HepG2 (cell line): ENCODE results near the gene NCOR2. TPM values are rescaled to one million over a fixed set of nuclear protein-coding genes. Genes with fewer than 3 reads are reported as not detected.

Source experiments
- ATAC-seq: fragments of 200-7000 bp; cut with Tn5 transposase; 3 replicates; pipeline ENCODE4 v1.9.1; 2020; ENCODE audit warnings: mild to moderate bottlenecking, moderate library complexity
- BruUV-seq: library from RNA; stranded (reverse); fragments of 400-500 nt; replicated peaks from 2 replicates; lab custom pipeline; 2021; lab: Mats Ljungman, UMichigan
- CTCF ChIA-PET: fragments of 300-600 bp; formaldehyde crosslinking; extraction: SDS; loops from one replicate; lab custom pipeline; 2021; ENCODE audit warnings: low total read pairs, inconsistent platforms, low intra/inter-chr PET ratio; lab: Yijun Ruan, JAX
- POLR2A ChIA-PET: fragments of 350-600 bp; sonication (Branson Sonifier 250); formaldehyde crosslinking; loops from one replicate; lab custom pipeline; 2020; ENCODE audit warnings: antibody characterized with exemption, inconsistent platforms; lab: Yijun Ruan, JAX
- DNase-seq: peaks from one replicate; pipeline ENCODE4 v3.0.0-alpha.2; 2015; ENCODE audit warnings: low spot score
- FAIRE-seq: peaks from 3 replicates; lab custom pipeline; 2011; peaks lifted over from hg19 to GRCh38; lab: Jason Lieb, UNC
- H2AFZ ChIP-seq: one replicate; pipeline ENCODE4 v1.6.1; 2011; ENCODE audit warnings: low read length, inconsistent platforms
- H3K27ac ChIP-seq: fragments of 300-600 bp; 3 replicates; pipeline ENCODE4 v1.8.0; 2011; ENCODE audit warnings: mixed run types, mild to moderate bottlenecking, mixed read lengths, low read length, inconsistent platforms; ENCODE audit not compliant: insufficient read depth; ENCODE audit errors: extremely low read length
- H3K27me3 ChIP-seq, 2 experiments: fragments of 200-600 bp in 1 of 2; 2 replicates in 1 of 2; 3 replicates in 1 of 2; pipeline versions ENCODE4 v1.6.0 to v1.8.0; 2011; ENCODE audit warnings: low read length in 2 of 2, mild to moderate bottlenecking in 2 of 2, moderate library complexity in 2 of 2, inconsistent platforms in 1 of 2; ENCODE audit not compliant: insufficient read depth in 2 of 2, control insufficient read depth in 1 of 2
- H3K36me3 ChIP-seq, 2 experiments: fragments of 200-600 bp in 1 of 2; replicated peaks in 1 of 2; 2 replicates in 1 of 2; 3 replicates in 1 of 2; pipeline versions ENCODE4 v1.5.1 to v1.8.0; 2011; ENCODE audit warnings: low read length in 2 of 2, inconsistent platforms in 1 of 2; ENCODE audit not compliant: insufficient read depth in 2 of 2, control insufficient read depth in 1 of 2
- H3K4me1 ChIP-seq: 2 replicates; pipeline ENCODE4 v1.5.1; 2012; ENCODE audit warnings: low read length, inconsistent platforms; ENCODE audit not compliant: insufficient read depth
- H3K4me2 ChIP-seq: 2 replicates; pipeline ENCODE4 v1.6.0; 2011; ENCODE audit warnings: low read depth, low read length, inconsistent platforms
- H3K4me3 ChIP-seq, 3 experiments: fragments of 200-600 bp in 1 of 3; sonication (generic), shearing (Covaris generic) in 1 of 3; replicated peaks in 1 of 3; 2 replicates each; pipeline ENCODE4 v1.5.1; 2011 to 2016; ENCODE audit warnings: low read length in 3 of 3, inconsistent platforms in 2 of 3, low read depth in 2 of 3, mild to moderate bottlenecking in 2 of 3, control low read depth in 1 of 3, mixed read lengths in 1 of 3; ENCODE audit not compliant: insufficient read depth in 1 of 3
- H3K79me2 ChIP-seq: one replicate; pipeline ENCODE4 v1.6.1; 2011; ENCODE audit warnings: low read length, inconsistent platforms; ENCODE audit not compliant: insufficient read depth
- H3K9ac ChIP-seq: 2 replicates; pipeline ENCODE4 v1.6.0; 2011; ENCODE audit warnings: mild to moderate bottlenecking, low read depth, low read length, inconsistent platforms; ENCODE audit not compliant: insufficient read depth
- H3K9me3 ChIP-seq: 2 replicates; pipeline ENCODE4 v1.5.1; 2012; ENCODE audit warnings: mild to moderate bottlenecking, low read length
- H4K20me1 ChIP-seq: 2 replicates; pipeline ENCODE4 v1.6.0; 2011; ENCODE audit warnings: inconsistent platforms, mild to moderate bottlenecking, low read length, moderate library complexity; ENCODE audit not compliant: insufficient read depth
- NR2F1 ChIP-seq, 2 experiments: fragments of 450-650 bp in 1 of 2; formaldehyde crosslinking in 1 of 2; IDR thresholded peaks; 2 replicates each; pipeline versions ENCODE4 v1.5.0 to v1.6.1; 2016 to 2020; ENCODE audit warnings: mild to moderate bottlenecking in 1 of 2, missing compliant biosample characterization in 1 of 2, missing genetic modification reagents in 1 of 2, moderate library complexity in 1 of 2
- XBP1 ChIP-seq: sonication (generic); formaldehyde crosslinking; IDR thresholded peaks from 2 replicates; pipeline ENCODE4 v1.5.0; 2020; ENCODE audit warnings: missing genetic modification reagents
- ZNF33B ChIP-seq: sonication (generic); formaldehyde crosslinking; IDR thresholded peaks from 2 replicates; pipeline ENCODE4 v1.5.1; 2020; ENCODE audit warnings: mild to moderate bottlenecking, missing genetic modification reagents
- ZNF354B ChIP-seq: sonication (generic); formaldehyde crosslinking; IDR thresholded peaks from 2 replicates; pipeline ENCODE4 v1.8.0; 2022; ENCODE audit warnings: mild to moderate bottlenecking, missing genetic modification reagents
- ZNF441 ChIP-seq: sonication (generic); formaldehyde crosslinking; IDR thresholded peaks from 2 replicates; pipeline ENCODE4 v1.7.0; 2021; ENCODE audit warnings: missing genetic modification reagents, borderline replicate concordance
- ZNF737 ChIP-seq: sonication (generic); formaldehyde crosslinking; IDR thresholded peaks from 2 replicates; pipeline ENCODE4 v1.5.0; 2020; ENCODE audit warnings: missing genetic modification reagents, mild to moderate bottlenecking, borderline replicate concordance
- WGBS: methylation state at CpG from one replicate; pipeline ENCODE4 v1.1.6; 2017; ENCODE audit warnings: low lambda C conversion rate; 5-methylcytosine and 5-hydroxymethylcytosine counted together
- in situ Hi-C: cut with HindIII; loops from 2 replicates; pipeline ENCODE4 v1.10.0; 2017; ENCODE audit warnings: low pct_unique_long_range_greater_than_20kb; ENCODE audit not compliant: extremely low pct_ligation_motif_present
- intact Hi-C: fragments of 100-400 bp; cut with micrococcal nuclease; formaldehyde crosslinking; loops from one replicate; pipeline ENCODE4 v1.10.0; 2022; ENCODE audit not compliant: unreplicated experiment
- polyA plus RNA-seq, 8 experiments: library from polyadenylated mRNA; depleted of rRNA in 3 of 8; stranded (reverse) in 7 of 8; unstranded in 1 of 8; fragments of >200 nt; fragmentation: Illumina TruSeq in 4 of 8; extraction: Trizol in 4 of 8; gene quantifications; 2 replicates each; pipeline versions ENCODE4 v1.2.1 to v1.2.3, GENCODE V29; 2011 to 2016; ENCODE audit warnings: low read depth in 4 of 8, missing spikeins in 1 of 8, mixed read lengths in 1 of 8; ENCODE audit not compliant: insufficient read depth in 1 of 8
- total RNA-seq, 5 experiments: library from RNA; depleted of rRNA; stranded (reverse); fragments of >200 nt; fragmentation: Illumina TruSeq; extraction: Trizol; gene quantifications; 2 replicates each; pipeline ENCODE4 v1.2.3, GENCODE V29; 2016; ENCODE audit warnings: low read depth in 1 of 5
- TF ChIP-seq, protein P1 (sequence below): sonication (generic); formaldehyde crosslinking; IDR thresholded peaks from 2 replicates; pipeline ENCODE4 v1.4.0; 2020; ENCODE audit warnings: mild to moderate bottlenecking, missing genetic modification reagents
- TF ChIP-seq, protein P2 (sequence below), 2 experiments: sonication (generic) in 1 of 2; formaldehyde crosslinking in 1 of 2; IDR thresholded peaks; 2 replicates each; pipeline versions ENCODE4 v1.6.1 to v1.9.0; 2014 to 2022; ENCODE audit warnings: antibody characterized with exemption in 1 of 2, borderline replicate concordance in 1 of 2, inconsistent platforms in 1 of 2, low read depth in 1 of 2, missing genetic modification reagents in 1 of 2

Gene NCOR2
- total and polyA plus RNA-seq, 2 of the 13 experiments (the other 11 are each of a cell fraction or from before 2014, with no cell fraction given): 4.5 to 5.7 TPM

DNA sequence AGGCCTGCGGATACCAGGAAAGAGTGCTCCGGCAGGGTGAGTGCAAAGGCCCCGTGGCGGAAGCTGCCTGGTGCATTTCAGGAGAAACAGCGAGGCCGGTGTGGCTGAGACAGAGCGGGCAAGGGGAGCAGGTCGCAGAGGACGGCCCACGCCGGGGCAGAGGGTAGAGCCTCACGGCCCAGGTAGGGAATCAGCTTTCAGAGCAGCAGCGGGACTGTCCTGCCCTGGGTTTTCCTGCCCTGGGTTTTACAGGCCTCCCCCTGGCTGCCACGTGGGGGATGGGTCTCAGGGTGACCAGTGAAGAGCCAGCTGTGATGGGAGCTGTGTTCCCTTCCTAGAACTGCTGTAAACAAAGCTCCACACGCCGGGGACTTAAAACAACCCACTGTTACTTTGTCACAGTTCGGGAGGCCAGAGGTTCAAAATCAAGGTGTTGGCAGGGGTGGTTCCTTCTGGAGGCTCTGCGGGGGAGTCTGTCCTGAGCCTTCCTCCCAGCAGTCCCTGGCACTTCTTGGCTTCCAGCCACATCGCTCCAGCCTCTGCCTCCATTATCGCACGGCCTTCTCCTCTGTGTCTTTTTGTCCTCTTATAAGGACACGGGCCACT is 10.4 kb downstream of the NCOR2 start:
- FAIRE-seq (no peak), DNase-seq (no peak), ATAC-seq (no peak)
- no peaks in the 10 kb centered on the region for H3K27me3 ChIP-seq
- no TSS peak for BruUV-seq
- no peak overlapping the region for H3K4me3 ChIP-seq
- no peaks in the 10 kb centered on the region for H3K9me3 ChIP-seq
- H3K4me1 ChIP-seq: peaks cover 10% of the 10 kb centered on the region; the same call in 1 of the 2 replicates
- no peaks in the 10 kb centered on the region; a peak in 1 of 5 replicates for H3K36me3 ChIP-seq
- intact Hi-C loops (no loop called here), in situ Hi-C loops (no loop called here)
- H2AFZ ChIP-seq: no peak overlapping the region
- WGBS: 96% methylated on average over 16 of the region's 22 CpGs
- peaks cover 24% of the 10 kb centered on the region for H4K20me1 ChIP-seq
- ChIA-PET POLR2A (no interaction called here), CTCF (no interaction called here)
- peaks cover 69% of the 10 kb centered on the region for H3K79me2 ChIP-seq
- no peak overlapping the region for H3K9ac ChIP-seq
- no peak overlapping the region for H3K27ac ChIP-seq
- no peak overlapping the region for H3K4me2 ChIP-seq
- TF ChIP-seq ZNF737 (CRISPR knock-in tag): no peak
- no peak for TF ChIP-seq NR2F1 (CRISPR knock-in tag; IDR thresholded peaks at IDR 0.05)
- TF ChIP-seq, protein P1, sequence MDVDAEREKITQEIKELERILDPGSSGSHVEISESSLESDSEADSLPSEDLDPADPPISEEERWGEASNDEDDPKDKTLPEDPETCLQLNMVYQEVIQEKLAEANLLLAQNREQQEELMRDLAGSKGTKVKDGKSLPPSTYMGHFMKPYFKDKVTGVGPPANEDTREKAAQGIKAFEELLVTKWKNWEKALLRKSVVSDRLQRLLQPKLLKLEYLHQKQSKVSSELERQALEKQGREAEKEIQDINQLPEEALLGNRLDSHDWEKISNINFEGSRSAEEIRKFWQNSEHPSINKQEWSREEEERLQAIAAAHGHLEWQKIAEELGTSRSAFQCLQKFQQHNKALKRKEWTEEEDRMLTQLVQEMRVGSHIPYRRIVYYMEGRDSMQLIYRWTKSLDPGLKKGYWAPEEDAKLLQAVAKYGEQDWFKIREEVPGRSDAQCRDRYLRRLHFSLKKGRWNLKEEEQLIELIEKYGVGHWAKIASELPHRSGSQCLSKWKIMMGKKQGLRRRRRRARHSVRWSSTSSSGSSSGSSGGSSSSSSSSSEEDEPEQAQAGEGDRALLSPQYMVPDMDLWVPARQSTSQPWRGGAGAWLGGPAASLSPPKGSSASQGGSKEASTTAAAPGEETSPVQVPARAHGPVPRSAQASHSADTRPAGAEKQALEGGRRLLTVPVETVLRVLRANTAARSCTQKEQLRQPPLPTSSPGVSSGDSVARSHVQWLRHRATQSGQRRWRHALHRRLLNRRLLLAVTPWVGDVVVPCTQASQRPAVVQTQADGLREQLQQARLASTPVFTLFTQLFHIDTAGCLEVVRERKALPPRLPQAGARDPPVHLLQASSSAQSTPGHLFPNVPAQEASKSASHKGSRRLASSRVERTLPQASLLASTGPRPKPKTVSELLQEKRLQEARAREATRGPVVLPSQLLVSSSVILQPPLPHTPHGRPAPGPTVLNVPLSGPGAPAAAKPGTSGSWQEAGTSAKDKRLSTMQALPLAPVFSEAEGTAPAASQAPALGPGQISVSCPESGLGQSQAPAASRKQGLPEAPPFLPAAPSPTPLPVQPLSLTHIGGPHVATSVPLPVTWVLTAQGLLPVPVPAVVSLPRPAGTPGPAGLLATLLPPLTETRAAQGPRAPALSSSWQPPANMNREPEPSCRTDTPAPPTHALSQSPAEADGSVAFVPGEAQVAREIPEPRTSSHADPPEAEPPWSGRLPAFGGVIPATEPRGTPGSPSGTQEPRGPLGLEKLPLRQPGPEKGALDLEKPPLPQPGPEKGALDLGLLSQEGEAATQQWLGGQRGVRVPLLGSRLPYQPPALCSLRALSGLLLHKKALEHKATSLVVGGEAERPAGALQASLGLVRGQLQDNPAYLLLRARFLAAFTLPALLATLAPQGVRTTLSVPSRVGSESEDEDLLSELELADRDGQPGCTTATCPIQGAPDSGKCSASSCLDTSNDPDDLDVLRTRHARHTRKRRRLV (CRISPR knock-in tag): no peak
- TF ChIP-seq ZNF441 (CRISPR knock-in tag): no peak
- TF ChIP-seq ZNF354B (CRISPR knock-in tag): no peak
- TF ChIP-seq, protein P2, sequence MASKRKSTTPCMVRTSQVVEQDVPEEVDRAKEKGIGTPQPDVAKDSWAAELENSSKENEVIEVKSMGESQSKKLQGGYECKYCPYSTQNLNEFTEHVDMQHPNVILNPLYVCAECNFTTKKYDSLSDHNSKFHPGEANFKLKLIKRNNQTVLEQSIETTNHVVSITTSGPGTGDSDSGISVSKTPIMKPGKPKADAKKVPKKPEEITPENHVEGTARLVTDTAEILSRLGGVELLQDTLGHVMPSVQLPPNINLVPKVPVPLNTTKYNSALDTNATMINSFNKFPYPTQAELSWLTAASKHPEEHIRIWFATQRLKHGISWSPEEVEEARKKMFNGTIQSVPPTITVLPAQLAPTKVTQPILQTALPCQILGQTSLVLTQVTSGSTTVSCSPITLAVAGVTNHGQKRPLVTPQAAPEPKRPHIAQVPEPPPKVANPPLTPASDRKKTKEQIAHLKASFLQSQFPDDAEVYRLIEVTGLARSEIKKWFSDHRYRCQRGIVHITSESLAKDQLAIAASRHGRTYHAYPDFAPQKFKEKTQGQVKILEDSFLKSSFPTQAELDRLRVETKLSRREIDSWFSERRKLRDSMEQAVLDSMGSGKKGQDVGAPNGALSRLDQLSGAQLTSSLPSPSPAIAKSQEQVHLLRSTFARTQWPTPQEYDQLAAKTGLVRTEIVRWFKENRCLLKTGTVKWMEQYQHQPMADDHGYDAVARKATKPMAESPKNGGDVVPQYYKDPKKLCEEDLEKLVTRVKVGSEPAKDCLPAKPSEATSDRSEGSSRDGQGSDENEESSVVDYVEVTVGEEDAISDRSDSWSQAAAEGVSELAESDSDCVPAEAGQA (IDR thresholded peaks at IDR 0.05; ENCODE audit: low read depth): no peak
- TF ChIP-seq, protein P2 (CRISPR knock-in tag; IDR thresholded peaks at IDR 0.05; ENCODE audit: borderline replicate concordance): no peak
- TF ChIP-seq XBP1: no peak
- TF ChIP-seq ZNF33B (CRISPR knock-in tag): no peak
